Transverse colon (tissue), 4 donors: Measurements from ENCODE around the gene USP6NL. TPM values are rescaled to one million over a fixed set of nuclear protein-coding genes. Genes with fewer than 3 reads are reported as not detected.
"Not testable (repeated sequence)": the region's sequence is repeated elsewhere in the genome, so short reads cannot be mapped to it uniquely, and the experiment has no call there.

ENCODE experiments used
- DNase-seq: peaks from one replicate; pipeline ENCODE4 v3.0.0-alpha.2; 2019
- H3K27ac ChIP-seq, 4 donors: fragments of 200-600 bp; sonication (generic); 2 replicates each; pipeline ENCODE4 v1.5.1; 2016 to 2018; ENCODE audit warnings: inconsistent platforms in 4 of 4
- H3K27me3 ChIP-seq: fragments of 200-600 bp; sonication (generic); 2 replicates; pipeline ENCODE4 v1.5.1; 2017; ENCODE audit warnings: inconsistent platforms
- H3K36me3 ChIP-seq, 4 donors: fragments of 200-600 bp; sonication (generic); 2 replicates each; pipeline ENCODE4 v1.5.1; 2017 to 2019; ENCODE audit warnings: inconsistent platforms in 4 of 4
- H3K4me1 ChIP-seq, 4 donors: fragments of 200-600 bp; sonication (generic); 2 replicates each; pipeline ENCODE4 v1.5.1; 2017 to 2020; ENCODE audit warnings: inconsistent platforms in 4 of 4
- H3K4me3 ChIP-seq, 4 donors: fragments of 200-600 bp; sonication (generic); 1 replicate in 1 of 4; 2 replicates in 3 of 4; pipeline versions ENCODE4 v1.5.1 to v1.6.1; 2017 to 2019; ENCODE audit warnings: inconsistent platforms in 4 of 4
- H3K9me3 ChIP-seq, 2 donors: fragments of 200-600 bp; sonication (generic); 2 replicates each; pipeline ENCODE4 v1.5.1; 2017 to 2019; ENCODE audit warnings: inconsistent platforms in 2 of 2
- EP300 ChIP-seq: sonication (generic); formaldehyde crosslinking; IDR thresholded peaks from one replicate; pipeline ENCODE4 v1.6.1; 2017; ENCODE audit warnings: antibody characterized with exemption, low read depth
- POLR2A ChIP-seq: fragments of 450-650 bp; IDR thresholded peaks from one replicate; pipeline ENCODE4 v1.6.1; 2016; ENCODE audit warnings: antibody characterized with exemption, mild to moderate bottlenecking, moderate library complexity
- POLR2AphosphoS5 ChIP-seq, 3 donors: sonication (generic); formaldehyde crosslinking; IDR thresholded peaks; one replicate each; pipeline ENCODE4 v1.6.1; 2016; ENCODE audit warnings: antibody characterized with exemption in 3 of 3
- WGBS, 2 donors: methylation state at CpG; one replicate each; pipeline ENCODE4 v1.1.5; 2018; ENCODE audit warnings: low coverage in 1 of 2; 5-methylcytosine and 5-hydroxymethylcytosine counted together
- in situ Hi-C, 4 donors: fragments of 200-750 bp; cut with MboI; loops; one replicate each; pipeline versions ENCODE4 v1.15.0 to v1.15.1; 2017; ENCODE audit warnings: low sequenced_read_pairs in 3 of 4, low pct_ligation_motif_present in 1 of 4, low pct_unique_long_range_greater_than_20kb in 1 of 4
- intact Hi-C: fragments of 100-400 bp; cut with DNase I; formaldehyde crosslinking; loops from one replicate; pipeline ENCODE4 v1.15.1; 2023; ENCODE audit warnings: low total_unique reads
- total RNA-seq, 4 donors: library from RNA; depleted of rRNA; stranded (reverse); fragments of >200 nt; gene quantifications; one replicate each; pipeline ENCODE4 v1.1.0, GENCODE V29; 2016
- TF ChIP-seq, protein P1 (sequence below), 5 experiments: fragments of 200-600 bp in 3 of 5; fragments of 450-650 bp in 2 of 5; sonication (generic) in 3 of 5; IDR thresholded peaks; 1 replicate in 2 of 5; 2 replicates in 3 of 5; pipeline ENCODE4 v1.5.1; 2016 to 2017; ENCODE audit warnings: antibody characterized with exemption in 5 of 5, inconsistent platforms in 3 of 5, mild to moderate bottlenecking in 2 of 5, moderate library complexity in 1 of 5

USP6NL gene
- total RNA-seq, 4 donors from 2014 or later = 17.3 to 45.8 (median 26.6) TPM

GRCh38 chr10:11631890-11632587, 20.6 kb upstream of the USP6NL start:
- TF ChIP-seq POLR2A = no peak
- no peak for TF ChIP-seq EP300
- TF ChIP-seq POLR2AphosphoS5 (IDR thresholded peaks at IDR 0.05) = no peak
- TF ChIP-seq, protein P1, sequence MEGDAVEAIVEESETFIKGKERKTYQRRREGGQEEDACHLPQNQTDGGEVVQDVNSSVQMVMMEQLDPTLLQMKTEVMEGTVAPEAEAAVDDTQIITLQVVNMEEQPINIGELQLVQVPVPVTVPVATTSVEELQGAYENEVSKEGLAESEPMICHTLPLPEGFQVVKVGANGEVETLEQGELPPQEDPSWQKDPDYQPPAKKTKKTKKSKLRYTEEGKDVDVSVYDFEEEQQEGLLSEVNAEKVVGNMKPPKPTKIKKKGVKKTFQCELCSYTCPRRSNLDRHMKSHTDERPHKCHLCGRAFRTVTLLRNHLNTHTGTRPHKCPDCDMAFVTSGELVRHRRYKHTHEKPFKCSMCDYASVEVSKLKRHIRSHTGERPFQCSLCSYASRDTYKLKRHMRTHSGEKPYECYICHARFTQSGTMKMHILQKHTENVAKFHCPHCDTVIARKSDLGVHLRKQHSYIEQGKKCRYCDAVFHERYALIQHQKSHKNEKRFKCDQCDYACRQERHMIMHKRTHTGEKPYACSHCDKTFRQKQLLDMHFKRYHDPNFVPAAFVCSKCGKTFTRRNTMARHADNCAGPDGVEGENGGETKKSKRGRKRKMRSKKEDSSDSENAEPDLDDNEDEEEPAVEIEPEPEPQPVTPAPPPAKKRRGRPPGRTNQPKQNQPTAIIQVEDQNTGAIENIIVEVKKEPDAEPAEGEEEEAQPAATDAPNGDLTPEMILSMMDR (IDR thresholded peaks at IDR 0.05) = no peak
- WGBS, 2 donors = 49 to 58% methylated on average over 7 to 8 of the region's 8 CpGs
- intact Hi-C loops = no loop called here
- Histone ChIP-seq H3K36me3 (no peaks in the 10 kb centered on the region), H3K4me1 (peaks cover 0 to 9% (median 0%) of the 10 kb centered on the region in 4 donors), H3K27ac (peak overlapping the region in 1 of 4 donors; percentile 50), H3K27me3 (no peaks in the 10 kb centered on the region), H3K9me3 (no peaks in the 10 kb centered on the region), H3K4me3 (no peak overlapping the region)
- DNase-seq = peak; percentile 38
- in situ Hi-C loops = no loop called here

- Histone ChIP-seq H3K4me3 (no peak overlapping the region), H3K27ac (no peak overlapping the region), H3K4me1 (peaks cover 0 to 9% (median 0%) of the 10 kb centered on the region in 4 donors), H3K36me3 (no peaks in the 10 kb centered on the region), H3K27me3 (no peaks in the 10 kb centered on the region), H3K9me3 (no peaks in the 10 kb centered on the region)
- TF ChIP-seq, protein P1 (IDR thresholded peaks at IDR 0.05) = no peak
- TF ChIP-seq POLR2A (no peak), EP300 (no peak), POLR2AphosphoS5 (IDR thresholded peaks at IDR 0.05) (no peak)
- no peak for DNase-seq
- intact Hi-C loops = no loop called here
- in situ Hi-C loops = no loop called here
- 89 to 91% methylated on average over 8 to 11 of the region's 11 CpGs for WGBS, 2 donors
Observed at GRCh38 chr10:11631291-11631690, 19.8 kb upstream of the USP6NL start.

DNA sequence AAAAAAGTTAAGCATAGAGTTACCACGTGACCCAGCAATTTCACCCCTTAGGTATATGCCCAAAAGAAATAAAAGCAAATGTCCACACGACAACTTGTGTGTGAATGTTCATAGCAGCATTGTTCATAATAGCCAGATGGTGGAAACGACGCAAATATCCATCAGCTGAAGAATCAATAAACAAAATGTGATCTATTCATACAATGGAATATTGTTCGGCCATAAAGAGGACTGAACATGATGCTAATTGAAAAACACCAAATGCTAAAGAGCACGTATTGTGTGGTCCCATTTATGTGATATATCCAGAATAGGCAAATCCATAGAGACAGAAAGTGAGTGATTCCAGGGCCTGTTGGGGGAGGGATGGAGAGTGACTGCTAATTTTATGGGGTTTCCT, 18.3 kb upstream of the USP6NL start:
- intact Hi-C loops = no loop called here
- H3K4me3 ChIP-seq = no peak overlapping the region
- no peaks in the 10 kb centered on the region for H3K36me3 ChIP-seq
- no peaks in the 10 kb centered on the region for H3K9me3 ChIP-seq
- in situ Hi-C loops = no loop called here
- 87 to 92% methylated on average over 6 of the region's 6 CpGs for WGBS, 2 donors
- TF ChIP-seq, protein P1 (IDR thresholded peaks at IDR 0.05) = no peak
- TF ChIP-seq POLR2A (no peak), EP300 (no peak), POLR2AphosphoS5 (IDR thresholded peaks at IDR 0.05) (no peak)
- no peak overlapping the region for H3K27ac ChIP-seq
- DNase-seq = no peak
- H3K4me1 ChIP-seq = peaks cover 0 to 9% (median 0%) of the 10 kb centered on the region in 4 donors
- no peaks in the 10 kb centered on the region for H3K27me3 ChIP-seq

DNA sequence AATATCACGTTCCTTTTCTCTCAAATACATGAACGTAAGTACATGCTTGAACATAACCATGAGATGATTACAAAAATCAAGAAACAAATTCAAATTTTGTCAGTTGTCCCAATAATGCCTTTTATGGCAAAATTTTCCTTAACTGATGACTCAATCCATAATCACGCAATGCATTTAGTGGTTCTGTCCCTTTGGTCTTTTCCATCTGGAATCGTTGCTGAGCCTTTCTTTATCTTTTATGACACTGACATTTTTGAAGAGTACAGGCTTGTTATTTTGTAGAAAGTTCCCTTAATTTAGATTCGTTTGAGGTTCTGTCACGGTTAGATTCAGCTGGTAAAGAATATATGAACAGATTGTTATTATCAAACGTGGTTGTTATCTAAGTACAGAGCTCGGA, 16.5 kb upstream of the USP6NL start:
- H3K4me1 ChIP-seq, H3K4me3 ChIP-seq, H3K27me3 ChIP-seq, intact Hi-C loops, DNase-seq, H3K36me3 ChIP-seq, H3K9me3 ChIP-seq, H3K27ac ChIP-seq, in situ Hi-C loops: not testable (repeated sequence)
- WGBS, 2 donors = 81 to 85% methylated on average over 6 to 8 of the region's 8 CpGs

DNA sequence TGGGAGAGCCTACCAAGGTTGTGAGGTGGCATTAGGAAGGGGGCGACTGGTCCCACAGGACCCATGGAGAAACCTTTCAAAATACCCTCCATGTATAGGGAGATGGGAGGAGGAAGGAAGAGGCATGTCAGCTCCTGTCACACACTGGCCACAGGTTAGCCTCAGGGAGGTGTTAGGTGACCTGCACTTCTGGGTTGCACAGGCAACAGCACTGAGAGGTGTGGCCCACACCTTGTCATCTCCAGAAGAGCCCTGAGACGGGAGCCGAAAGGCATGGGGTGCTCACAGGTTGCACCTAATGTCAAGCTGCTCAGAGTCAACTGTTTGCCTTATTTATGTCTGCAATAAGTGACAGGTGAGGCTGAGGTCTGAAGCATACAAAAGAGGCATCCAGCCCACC, 14.6 kb upstream of the USP6NL start:
- no peaks in the 10 kb centered on the region for H3K9me3 ChIP-seq
- no peaks in the 10 kb centered on the region for H3K27me3 ChIP-seq
- in situ Hi-C loops = no loop called here
- no peaks in the 10 kb centered on the region for H3K4me1 ChIP-seq
- no peak overlapping the region for H3K4me3 ChIP-seq
- intact Hi-C loops = no loop called here
- H3K27ac ChIP-seq = no peak overlapping the region
- DNase-seq = no peak
- H3K36me3 ChIP-seq = no peaks in the 10 kb centered on the region
- TF ChIP-seq EP300 (no peak), POLR2AphosphoS5 (IDR thresholded peaks at IDR 0.05) (no peak), POLR2A (no peak)
- TF ChIP-seq, protein P1 (IDR thresholded peaks at IDR 0.05) = no peak
- 89% methylated on average over 3 of the region's 3 CpGs; no CpG with 5 or more reads in 1 of the 2 donors for WGBS, 2 donors
